GM10266 (cell line): Measurements from ENCODE around the gene RFPL3.
"Not testable (repeated sequence)": the region's sequence is repeated elsewhere in the genome, so short reads cannot be mapped to it uniquely, and the experiment has no call there.

Experiments used
- DNase-seq: peaks from one replicate; pipeline ENCODE4 v3.0.0; 2012; ENCODE audit errors: extremely low spot score
- TF ChIP-seq, protein P1 (sequence below): IDR thresholded peaks from 2 replicates; pipeline ENCODE4 v1.5.1; 2012; ENCODE audit warnings: mild to moderate bottlenecking, low read depth; ENCODE audit not compliant: control insufficient read depth, insufficient read depth; ENCODE audit errors: missing control alignments

RFPL3 gene

DNA sequence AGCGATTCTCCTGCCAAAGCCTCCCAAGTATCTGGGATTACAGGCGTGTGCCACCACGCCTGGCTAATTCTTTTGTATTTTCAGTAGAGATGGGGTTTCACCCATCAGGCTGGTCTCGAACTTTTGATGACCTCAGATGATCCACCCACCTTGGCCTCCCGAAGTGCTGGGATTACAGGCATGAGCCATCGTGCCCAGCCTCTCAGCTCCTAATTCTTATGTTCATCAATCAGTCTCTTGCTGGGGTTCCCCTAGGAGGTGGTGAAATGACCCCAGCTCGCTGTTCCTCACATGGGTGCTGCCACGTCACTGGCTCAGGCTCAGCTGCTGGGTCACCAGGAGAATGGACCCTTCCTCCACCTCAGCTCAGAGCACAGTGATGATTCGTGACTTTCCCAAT lies at the start of gene RFPL3:
RFPL3 (plus strand) TSS at position 301 of the 400 bp plus-strand sequence. CDS start 205 bp downstream, outside the sequence.
- DNase-seq = not testable (repeated sequence)

DNA sequence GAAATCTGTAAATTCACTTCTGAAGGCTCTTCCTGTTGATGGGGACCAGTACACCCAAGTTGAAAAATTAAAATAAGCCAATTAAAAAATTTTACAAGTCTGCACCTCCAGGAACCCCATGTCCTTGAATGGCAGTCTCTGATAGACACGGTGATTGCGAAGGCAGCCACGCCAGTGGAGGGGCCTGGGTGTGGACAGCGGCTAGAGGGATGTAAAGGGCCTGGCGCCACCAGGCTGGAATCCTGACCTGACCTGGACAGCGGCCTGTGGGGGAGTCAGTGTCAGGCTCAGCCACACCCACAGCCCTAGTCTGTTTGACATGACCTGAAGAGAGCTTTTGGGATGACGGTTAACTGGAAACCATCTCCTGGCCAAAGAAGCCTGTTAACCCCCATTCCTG lies 49.5 kb upstream of the RFPL3 start:
- TF ChIP-seq, protein P1, sequence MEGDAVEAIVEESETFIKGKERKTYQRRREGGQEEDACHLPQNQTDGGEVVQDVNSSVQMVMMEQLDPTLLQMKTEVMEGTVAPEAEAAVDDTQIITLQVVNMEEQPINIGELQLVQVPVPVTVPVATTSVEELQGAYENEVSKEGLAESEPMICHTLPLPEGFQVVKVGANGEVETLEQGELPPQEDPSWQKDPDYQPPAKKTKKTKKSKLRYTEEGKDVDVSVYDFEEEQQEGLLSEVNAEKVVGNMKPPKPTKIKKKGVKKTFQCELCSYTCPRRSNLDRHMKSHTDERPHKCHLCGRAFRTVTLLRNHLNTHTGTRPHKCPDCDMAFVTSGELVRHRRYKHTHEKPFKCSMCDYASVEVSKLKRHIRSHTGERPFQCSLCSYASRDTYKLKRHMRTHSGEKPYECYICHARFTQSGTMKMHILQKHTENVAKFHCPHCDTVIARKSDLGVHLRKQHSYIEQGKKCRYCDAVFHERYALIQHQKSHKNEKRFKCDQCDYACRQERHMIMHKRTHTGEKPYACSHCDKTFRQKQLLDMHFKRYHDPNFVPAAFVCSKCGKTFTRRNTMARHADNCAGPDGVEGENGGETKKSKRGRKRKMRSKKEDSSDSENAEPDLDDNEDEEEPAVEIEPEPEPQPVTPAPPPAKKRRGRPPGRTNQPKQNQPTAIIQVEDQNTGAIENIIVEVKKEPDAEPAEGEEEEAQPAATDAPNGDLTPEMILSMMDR = no peak
- DNase-seq = no peak

DNA sequence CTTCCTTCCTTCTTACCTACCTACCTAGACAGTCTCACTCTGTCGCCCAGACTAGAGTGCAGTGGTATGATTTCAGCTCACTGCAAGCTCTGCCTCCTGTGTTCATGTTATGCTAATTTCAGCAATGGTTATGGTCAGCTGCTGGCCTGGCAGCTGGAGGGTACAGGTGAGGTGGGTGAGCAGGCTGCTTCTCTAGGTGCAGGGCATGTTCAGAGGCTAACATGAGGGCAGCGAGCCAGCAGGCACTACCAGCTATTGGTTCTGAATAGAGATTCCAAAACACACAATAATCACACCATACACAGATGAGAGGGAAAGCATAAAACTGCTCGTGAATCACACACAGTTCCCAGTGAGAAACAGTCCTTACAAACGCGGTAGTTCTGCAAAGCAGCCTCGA lies 48.7 kb upstream of the RFPL3 start:
- TF ChIP-seq, protein P1 = no peak
- DNase-seq = no peak

DNA sequence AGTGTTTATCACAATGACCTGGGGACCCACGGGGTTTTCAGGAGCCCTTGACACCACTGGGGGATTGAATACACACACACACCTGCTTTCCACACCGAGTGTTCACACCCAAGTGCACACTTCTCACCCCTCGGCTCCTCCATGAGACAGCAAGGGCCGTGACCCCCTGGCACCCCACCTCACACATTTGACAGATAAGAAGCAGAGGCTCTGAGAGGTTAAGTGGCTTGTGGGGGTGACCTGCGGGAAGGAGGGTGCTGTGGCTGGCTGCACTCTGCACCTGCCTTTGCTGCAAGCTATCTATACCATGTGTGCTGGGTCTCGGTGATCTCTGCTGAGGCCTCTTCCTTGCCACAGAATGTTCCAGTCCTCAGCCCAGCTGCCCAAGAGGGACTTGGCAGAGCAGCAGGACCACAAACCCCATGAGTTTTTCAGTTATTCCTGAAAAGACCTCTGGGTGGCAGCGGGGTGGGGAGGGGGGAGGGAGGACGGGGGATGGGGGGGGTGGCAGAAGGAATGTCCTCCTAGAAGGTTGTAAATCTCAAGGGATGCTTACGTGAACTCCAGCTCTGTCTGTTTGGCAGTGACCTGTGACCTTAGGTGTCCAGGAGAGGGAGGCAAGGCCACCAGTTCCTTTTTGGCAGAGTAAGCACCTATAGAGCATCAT lies 47.9 kb upstream of the RFPL3 start:
- TF ChIP-seq, protein P1 = no peak
- DNase-seq = no peak

DNA sequence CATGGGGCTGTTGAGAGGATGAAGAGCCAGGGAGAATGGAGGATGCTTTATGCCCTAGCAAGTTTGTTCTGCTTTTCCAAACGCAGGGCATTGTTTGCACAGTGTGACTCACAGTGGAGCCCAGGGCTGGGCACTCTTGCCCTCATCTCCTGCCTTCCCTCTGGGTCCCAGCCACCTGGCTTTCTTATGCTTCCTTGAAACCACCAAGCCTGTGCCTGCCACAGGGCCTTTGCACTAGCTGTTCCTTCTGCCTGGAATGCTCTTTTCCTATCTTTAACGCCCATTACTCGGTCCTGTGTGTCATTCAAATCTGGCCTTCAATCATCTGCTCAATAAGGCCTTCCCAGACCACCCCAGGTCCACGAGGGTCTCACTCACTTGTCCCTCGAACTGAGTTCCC lies 46.9 kb upstream of the RFPL3 start:
- no peak for DNase-seq
- TF ChIP-seq, protein P1 = no peak

DNA sequence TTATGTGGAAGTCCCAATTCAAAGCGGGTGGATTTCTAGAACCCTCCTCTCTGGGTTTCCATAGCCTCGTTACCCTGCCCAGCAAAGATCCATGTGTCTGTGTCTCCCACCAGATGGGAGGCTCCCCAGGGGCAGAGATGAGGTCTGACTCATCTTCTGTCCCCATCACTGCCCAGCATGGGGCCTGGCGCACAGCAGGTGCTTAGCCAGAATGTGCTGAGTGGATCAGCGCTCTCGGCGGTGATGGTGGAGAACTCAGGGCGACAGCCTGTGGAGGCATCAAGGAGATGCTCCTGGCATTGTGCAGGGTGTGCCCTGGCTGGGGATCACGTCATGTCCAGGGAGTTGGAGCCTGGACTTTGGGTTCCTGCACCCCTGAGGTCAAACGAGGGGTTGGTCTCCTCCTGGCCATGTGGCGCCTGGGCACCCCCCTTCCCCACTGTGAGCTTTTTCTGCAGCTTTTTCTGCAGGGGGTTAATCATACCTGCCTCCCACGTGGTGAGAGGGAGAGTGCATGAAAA lies 46.1 kb upstream of the RFPL3 start:
- no peak for DNase-seq

DNA sequence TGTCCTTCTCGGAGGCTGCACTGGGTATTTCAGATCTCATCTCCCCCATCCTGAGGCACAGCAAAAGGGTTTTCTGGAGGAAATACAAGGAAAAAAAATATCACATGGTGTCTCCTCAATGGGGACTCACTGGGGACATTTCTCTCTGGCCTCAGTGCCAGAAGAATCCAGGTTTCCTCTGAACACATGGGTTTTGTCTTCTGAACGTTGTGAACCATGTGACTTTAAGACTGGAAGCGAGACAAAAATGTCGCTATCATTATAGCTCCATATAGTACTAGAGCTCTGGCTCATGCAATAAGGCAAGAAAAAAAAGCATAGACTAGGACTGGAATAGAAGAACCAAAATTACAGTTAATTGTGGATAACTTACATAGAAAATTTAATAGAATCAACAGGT lies 44.9 kb upstream of the RFPL3 start:
- DNase-seq = no peak
- TF ChIP-seq, protein P1 = no peak

More for the DNA sequence above, 46.1 kb upstream of the RFPL3 start:
- TF ChIP-seq, protein P1 = no peak
